NCI-H774 (cell line): Measurements from ENCODE around the gene SKOR1.

Source experiments
- DNase-seq: peaks from one replicate; lab custom pipeline; 2025; lab: John Stamatoyannopoulos, UW

SKOR1 gene

DNA sequence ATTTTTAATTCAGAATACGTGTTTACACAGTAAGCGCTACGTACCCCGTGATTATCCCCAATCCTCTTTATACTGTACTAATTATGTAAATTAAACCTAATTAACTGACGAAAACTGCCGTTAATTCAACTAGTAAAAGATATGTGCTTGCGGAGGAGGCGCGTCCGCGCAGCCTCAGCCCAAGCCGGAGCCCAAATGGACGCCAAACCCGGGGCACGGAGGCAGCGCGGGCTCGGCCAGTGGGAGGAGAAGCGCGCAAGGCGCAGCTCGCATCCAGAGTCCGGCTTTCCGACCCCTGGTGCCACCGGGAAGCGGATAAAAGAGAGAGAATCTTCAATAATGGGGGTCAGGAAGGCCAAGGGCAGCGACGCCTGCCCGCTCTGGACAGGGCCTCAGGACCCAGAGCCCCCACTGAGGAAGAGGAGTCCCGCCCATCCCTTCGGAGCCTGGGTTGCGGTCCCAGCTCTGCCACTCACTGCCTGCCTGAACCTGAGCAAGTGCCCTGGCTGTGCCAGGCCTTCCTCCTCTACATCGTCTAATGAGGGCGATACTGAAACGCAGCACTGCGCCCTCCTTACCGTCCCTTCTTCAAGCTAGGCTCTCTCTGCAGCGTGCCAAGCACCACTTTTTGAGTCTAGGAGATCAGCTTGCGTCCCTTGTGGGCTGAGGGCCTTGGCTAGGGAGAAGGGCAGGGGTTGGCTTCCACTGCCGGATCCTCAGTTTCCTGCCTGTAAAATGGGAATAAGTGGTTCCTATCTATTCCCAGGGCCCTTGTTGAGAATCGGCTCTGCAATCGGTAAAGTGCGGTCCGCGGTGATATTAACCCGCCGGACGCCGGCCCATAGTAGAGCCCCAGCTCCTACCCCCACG lies 5.0 kb upstream of the SKOR1 start:
- no peak for DNase-seq

DNA sequence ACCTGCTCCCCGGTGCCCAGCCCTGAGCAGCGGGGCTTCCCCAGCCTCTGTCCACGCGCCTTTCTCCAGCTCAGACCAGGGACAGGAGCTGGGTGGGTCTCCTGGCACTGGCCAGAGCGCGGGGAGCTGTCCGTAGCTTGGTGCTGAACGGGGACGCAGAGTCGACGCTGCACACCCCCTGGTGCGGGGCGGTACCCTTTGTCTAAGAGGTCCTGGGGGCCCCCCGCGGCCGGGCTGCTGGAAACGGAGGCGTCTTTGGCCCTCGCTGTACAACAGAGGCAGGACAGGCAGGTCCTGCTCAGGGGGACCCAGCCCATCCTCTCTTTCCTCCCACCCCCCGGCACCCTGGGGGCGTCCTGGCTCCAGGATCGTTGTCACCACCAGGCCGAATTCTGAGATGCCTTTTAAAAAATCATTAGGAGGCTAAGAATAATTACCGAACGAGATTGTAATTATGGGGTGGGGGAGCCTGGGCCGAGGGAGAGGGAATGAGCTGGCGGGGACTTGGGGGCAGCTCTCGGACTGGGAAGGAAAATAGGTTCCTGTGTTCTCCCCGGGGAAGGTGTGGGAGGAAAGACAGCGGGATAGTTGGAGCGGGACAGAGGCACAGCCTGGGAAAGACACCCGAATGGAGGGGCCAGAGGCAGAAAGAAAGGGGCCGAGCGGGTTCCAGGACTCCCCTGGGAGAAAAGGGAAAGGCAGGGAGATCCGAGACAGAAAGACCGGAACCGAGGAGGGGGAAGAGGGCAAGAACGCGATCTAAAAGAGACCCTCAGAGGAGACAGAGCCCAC lies 4.1 kb upstream of the SKOR1 start:
- no peak for DNase-seq

DNA sequence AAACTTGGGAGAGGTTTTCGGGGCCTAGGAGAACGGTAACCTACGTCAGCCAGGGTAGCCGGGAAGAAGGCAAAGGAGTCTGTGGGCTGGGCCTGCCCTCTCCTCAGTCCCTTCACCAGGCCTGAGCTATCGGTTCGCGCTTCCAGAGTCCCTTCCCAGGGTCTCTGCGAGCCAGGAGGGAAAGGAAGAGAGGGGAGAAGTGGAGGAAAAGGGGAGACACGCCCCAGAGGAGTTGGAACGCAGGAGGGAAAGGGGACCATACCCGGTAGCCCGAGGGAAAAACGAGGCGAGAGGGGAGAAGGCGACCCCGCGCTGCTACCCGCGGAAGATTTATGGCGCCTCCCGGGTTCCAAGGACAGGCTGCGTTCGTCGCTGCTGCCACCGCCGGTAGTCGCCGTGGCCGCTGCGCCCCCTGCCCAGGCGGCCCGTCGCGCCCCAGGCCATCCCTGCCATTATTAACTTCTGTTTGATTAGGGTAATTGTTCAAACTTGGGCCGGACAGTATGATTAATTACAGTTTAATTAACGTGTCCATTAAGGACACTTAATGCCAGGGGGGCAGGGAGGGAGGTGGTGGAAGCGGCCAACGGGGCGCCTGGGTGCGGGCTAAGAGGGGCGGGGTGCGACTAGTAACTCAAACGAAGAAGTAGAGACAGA lies 3.4 kb upstream of the SKOR1 start:
- DNase-seq: no peak

DNA sequence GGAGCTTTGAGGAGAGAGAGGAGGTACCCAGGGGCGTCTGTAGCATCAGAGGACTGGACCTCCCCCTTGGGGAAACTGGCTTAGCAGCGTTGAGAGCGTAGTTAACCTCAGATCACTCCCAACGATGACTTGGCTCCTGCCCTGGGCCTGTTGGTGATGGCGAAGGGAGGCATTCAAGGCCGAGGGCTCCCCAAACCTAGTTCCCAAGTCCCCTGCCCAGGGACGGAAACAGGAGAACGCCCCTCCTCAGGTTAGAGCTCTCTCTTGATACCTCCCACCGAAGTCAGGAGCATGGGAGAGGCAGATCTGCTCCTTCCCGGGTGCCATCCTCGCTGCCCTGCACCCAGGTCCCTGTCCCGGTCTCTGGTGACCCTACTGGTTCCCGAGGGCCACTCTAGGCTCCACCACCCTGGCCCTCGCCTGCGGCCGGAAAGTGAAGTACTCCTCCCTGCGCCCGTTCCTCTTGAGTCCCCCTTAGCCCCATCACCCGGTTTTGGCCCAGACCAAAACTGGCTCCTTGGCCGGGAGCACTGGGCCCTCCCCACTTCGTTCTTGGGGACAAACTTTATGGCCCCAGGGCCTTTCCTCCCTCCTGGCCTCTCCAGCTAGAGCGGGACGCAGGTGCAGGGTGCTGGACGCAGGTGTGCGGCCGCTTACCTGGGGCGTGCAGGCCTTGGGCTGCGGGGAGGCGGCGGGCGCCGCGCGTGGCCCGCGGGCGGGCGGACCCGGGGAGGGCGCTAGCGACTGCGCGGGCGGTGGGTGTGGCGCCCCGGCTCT lies 2.6 kb upstream of the SKOR1 start:
- DNase-seq: peak; percentile 19

DNA sequence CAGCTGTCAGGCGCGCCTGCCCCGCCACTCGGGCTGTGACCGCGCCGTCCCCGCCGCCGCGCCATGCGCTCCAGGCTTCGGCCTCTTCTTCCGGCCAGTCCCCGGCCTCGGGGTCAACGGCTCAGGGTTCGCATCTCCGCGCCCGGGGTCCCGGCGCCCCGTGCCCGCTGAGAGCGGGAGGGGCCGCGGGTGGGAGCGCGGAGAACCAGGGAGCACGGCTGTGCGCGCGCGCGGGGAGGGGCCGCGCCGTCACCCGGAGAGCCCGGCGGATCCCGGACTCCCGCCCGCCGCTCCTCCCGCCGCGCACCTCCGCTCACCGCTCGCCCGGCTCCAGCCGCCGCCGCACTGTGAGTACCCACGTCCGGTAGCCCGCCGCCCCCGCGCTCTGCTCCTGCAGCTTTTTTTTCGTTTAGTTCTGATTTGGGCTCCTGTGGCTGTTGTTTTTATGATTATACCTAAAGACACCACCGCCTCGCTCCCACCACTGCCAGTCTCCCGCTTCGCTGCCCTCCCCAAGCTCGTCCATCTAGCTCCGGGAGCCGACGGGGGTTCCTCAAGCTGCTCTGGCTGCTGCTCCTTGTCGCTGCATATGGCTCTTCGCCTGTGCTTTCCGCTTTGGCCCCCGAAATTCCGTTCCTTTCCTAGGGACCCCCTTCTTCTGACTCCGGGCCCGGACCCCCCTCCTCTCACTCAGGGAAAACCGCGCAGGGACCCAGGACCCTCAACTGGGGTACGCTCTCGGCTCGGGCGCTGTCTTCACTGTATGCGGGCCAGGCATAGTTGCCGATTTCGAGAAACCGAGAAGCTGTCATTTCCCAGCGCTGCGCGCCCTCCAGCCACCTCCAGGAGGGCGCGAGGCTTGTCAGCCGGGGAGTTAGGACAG lies 1.8 kb upstream of the SKOR1 start:
- DNase-seq: peak; percentile 38

DNA sequence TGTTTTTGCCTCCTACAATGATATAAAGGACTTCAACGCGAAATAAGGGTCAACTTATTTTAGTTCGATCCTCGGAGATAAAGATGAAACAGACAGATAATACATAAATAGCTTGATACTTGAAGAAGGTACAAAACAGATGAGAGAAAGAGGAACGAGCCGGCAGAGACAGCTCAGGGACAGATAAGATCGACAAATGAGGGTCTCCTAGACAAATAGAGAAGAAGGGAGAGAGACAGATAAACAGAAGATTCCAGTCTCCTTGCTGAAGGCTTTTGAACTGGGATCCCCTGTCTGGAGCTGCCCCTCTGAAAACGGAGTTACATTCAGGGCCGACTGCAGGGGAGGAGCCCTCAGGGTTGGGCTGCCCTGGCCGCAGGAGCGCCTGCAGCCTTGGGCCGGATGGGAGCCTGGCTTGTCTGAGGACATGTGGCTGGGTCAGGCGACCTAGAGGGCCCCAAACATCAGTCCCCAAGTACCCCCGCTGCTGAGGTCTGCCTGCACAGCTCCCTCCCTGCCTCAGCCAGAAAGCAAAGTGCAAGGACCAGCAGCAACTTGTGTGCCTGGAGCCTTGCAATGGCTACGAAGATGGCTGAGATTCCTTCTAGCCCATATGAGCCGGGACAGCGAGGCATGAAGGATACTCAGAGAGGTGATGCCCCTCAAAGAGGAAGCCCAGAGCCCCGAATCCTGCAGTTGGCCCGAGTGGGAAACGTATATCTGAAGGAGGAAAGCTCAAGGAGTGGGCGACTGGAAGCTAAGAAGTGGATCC lies 926 bp upstream of the SKOR1 start:
- no peak for DNase-seq

DNA sequence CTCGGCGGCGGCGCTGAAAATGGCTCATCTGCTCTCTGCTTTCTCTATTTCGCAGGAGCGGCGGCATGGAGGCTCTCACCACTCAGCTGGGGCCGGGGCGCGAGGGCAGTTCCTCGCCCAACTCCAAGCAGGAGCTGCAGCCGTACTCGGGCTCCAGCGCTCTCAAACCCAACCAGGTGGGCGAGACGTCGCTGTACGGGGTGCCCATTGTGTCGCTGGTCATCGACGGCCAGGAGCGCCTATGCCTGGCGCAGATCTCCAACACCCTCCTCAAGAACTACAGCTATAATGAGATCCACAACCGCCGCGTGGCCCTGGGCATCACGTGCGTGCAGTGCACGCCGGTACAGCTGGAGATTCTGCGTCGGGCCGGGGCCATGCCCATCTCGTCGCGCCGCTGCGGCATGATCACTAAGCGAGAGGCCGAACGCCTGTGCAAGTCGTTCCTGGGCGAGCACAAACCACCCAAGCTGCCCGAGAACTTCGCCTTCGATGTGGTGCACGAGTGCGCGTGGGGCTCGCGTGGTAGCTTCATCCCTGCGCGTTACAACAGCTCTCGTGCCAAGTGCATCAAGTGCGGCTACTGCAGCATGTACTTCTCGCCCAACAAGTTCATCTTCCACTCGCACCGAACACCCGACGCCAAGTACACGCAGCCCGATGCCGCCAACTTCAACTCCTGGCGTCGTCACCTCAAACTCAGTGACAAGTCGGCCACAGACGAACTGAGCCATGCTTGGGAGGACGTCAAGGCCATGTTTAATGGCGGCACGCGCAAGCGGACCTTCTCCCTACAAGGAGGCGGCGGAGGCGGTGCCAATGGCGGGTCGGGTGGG lies 790 bp downstream of the SKOR1 start:
- no peak for DNase-seq

DNA sequence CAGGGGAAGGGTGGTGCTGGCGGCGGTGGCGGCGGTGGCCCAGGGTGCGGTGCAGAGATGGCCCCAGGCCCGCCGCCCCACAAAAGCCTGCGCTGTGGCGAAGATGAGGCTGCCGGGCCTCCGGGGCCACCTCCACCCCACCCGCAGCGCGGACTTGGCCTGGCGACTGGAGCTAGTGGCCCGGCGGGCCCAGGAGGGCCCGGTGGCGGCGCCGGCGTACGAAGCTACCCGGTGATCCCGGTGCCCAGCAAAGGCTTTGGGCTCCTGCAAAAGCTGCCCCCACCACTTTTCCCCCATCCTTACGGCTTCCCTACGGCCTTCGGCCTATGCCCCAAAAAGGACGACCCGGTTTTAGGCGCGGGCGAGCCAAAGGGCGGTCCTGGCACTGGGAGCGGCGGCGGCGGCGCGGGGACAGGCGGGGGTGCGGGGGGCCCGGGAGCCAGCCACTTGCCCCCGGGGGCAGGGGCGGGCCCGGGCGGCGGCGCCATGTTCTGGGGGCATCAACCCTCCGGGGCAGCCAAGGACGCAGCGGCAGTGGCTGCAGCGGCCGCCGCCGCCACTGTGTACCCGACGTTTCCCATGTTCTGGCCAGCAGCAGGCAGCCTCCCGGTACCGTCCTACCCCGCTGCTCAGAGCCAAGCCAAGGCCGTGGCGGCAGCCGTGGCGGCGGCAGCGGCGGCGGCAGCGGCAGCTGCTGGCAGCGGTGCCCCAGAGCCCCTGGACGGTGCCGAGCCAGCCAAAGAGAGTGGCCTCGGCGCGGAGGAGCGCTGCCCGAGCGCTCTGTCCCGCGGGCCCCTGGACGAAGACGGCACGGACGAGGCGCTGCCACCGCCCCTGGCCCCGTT lies 1.6 kb downstream of the SKOR1 start:
- DNase-seq: no peak

DNA sequence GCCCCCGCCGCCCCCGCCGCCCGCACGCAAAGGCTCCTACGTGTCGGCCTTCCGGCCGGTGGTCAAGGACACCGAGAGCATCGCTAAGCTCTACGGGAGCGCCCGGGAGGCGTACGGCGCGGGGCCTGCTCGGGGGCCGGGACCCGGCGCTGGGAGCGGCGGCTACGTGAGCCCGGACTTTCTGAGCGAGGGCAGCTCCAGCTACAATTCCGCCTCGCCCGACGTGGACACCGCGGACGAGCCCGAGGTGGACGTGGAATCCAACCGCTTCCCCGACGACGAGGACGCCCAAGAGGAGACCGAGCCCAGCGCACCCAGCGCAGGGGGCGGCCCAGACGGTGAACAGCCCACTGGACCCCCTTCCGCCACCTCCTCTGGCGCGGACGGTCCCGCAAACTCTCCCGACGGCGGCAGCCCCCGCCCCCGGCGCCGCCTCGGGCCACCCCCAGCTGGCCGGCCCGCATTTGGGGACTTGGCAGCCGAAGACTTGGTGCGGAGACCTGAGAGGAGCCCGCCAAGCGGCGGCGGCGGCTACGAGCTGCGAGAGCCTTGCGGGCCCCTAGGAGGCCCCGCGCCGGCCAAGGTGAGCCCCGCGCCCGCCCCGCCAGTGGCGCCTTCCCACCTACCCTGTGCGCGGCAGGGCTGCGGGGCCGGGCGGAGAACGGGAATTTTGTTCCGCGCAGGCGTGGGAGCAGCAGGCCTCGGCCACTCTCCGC lies 2.4 kb downstream of the SKOR1 start:
- no peak for DNase-seq

DNA sequence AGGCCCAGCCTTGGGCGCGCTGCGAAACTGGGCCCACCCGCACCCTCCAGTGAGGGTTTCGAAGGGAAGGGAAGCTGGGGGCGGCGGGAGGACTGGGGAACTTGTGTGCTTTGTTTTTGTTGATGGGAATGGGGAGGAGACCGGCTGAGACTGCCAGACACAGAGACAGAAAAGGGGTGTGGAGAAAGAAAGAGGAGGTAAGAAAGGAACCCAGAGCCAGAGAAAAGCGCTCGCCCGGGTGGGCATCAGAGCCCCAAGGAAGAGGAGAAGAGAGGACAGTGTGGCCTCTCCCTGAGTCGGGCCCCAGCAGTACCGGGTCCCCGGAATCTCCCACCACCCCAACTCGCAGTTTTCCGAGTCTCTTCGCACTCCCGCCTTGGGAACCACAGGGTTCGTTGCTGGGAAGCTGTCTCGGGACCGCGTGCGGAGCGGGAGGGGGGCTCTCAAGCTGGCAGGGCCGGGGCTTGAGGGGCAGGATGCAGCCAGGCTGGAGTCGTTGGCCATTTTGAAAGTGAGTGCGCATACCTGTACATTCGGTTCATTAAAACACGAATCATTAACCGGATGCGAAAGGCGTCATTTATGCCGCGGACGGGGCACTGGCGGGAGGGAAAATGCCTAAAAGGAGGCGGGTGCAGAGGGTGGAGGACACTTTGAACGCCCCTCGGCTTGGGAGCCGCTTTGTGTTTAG lies 3.1 kb downstream of the SKOR1 start:
- DNase-seq: no peak

DNA sequence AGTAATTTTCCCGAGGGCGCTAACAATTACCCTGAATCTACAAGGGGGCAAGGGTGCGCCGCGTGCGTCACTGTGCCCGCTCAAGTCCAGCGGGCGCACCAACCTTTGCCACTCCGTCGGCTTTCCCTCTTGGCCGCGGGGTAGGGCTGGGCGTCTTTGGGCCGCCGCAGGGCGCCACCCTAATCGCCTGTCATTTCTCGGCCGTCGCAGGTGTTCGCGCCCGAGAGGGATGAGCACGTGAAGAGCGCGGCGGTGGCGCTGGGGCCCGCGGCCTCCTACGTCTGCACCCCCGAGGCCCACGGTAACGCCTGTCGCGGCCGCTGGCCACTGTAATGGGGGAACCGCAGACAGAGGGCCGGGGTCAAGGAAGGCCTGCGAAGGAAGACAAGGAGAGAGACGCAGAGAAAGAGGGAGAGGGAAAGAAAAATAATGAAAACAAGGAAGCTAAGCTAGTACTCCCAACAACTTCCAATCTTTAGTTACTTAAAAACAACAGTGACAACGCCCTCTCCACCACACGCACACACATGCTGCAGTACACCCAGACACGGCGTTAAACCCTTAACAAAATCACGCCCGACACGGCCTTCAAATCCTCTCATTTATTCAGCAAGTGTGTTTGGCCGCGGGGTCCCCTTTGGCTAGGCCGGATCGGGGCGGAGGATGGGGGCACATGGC lies 3.8 kb downstream of the SKOR1 start:
- no peak for DNase-seq

DNA sequence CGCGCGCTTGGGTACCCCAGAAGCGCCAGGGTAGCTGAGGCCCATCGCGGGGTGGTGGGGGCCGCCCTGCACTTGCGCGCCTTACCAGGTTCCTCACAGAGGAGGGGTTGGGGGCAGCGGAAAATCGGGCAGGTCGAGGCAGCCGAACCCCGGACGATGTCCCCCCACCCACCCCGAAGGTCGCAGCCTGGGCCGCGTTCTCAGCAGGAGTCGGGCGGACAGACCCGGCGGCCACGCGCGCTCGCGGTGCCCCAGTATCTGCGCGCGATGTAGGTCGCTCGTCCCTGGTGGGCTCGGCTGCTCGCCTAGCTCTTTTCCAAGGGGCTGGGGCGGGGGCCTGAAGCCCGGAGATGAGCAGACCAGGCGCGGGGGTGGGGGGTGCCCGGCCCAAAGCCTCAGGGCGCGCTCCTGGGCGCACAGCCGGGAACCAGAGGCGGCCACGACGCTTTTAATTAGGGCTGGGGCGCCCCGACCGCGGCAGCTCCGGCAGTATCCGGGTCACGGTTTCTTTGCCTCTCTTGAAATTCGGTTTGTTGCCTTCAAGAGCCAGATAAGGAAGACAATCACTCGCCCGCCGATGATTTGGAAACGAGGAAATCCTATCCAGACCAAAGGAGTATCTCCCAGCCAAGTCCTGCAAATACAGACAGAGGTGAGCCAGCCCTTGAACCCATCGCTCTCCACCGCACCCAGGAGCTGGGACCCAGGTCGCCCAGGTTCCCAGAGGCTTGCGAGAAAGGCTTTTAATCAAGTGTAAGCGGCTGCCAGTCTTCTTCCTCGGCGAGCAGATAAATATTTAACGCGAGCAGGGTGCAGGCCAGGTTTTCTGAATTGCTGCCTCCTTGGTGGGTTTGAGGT lies 4.6 kb downstream of the SKOR1 start:
- no peak for DNase-seq

DNA sequence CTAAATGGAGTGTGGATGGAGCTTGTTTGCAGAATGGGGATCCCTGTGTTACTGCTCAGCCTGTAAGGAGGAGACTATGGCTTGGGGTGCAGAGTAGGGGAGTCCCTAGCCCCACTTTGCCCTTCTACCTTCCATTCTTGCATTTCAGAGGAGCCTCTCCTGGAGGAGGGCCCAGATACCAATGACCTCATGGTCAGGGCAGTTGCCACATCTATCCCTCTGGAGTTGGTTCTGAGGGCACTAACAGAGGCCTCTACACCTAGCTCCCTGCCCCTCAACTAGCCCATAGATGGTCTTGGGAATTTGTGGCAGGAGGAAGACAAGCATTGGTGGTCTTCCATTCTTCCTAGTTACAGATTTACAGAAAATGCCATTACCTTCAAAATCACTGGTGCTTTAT lies 6.1 kb downstream of the SKOR1 start:
- DNase-seq: no peak

DNA sequence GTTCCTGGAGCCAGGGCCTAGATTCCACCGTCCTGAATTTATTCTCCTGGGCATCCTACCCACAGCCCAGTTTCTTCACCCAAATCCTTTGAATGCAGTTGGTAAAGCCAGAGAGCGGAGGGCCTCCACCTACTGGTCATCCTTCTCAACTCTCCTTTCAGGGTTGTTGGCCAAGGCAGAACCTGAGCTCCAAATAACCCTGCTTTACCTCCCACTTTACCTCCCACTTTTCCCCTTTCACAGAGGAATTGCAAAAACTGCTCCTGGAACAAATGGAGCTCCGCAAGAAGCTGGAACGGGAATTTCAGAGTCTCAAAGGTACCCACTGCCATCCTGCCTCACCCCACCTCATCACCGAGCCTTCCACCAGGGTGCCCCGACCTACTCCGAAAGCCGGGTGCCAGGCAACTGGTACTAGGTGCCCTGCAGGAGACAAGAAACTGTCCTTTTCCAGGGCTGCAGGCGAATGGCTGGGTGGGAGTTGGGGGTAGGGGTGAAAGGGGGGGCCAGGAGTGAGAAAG lies 6.8 kb downstream of the SKOR1 start:
- no peak for DNase-seq
